COLO668 (cell line): ENCODE measurements around the gene RBKS.

Source experiments
- DNase-seq: peaks from one replicate; lab custom pipeline; 2025; ENCODE audit not compliant: unreplicated experiment; lab: John Stamatoyannopoulos, UW

RBKS gene

DNA sequence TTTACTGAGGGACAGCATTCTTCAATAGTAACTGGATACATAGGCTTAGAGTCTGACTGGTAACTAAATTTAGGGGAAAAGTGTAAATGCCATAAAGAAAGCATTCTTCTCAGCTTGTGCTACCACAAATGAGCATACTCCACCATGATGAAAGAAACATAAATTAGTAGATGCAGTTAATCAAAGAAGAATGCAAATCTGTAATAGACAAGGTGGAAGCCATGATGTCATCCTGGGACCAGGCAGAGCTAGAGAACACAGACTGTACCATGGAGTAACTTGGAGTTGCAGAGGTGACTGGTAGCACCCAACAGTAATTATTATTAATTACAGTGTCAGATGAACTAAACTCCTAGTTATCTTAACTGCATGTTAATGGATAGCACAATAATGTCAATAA is 51.7 kb downstream of the RBKS start:
- DNase-seq = no peak

DNA sequence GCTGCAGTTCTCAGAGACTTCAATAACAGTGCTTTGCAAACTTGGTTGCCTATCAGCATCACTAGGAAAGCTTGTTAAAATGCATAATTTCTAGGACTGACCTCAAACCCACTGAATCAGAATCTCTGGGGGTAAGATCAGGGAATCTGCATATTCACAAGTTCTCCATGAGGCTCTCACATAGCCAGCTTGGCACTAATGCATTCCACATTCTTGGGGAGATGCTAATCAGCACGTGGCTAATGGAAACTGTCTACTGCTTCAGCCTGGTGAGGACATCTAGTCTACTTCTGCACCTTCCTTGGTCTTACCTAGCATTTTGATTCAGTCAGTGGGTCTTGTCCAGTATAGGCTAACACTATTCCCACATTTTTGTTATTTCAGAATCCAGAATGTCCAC is 56.3 kb downstream of the RBKS start:
- DNase-seq = no peak

DNA sequence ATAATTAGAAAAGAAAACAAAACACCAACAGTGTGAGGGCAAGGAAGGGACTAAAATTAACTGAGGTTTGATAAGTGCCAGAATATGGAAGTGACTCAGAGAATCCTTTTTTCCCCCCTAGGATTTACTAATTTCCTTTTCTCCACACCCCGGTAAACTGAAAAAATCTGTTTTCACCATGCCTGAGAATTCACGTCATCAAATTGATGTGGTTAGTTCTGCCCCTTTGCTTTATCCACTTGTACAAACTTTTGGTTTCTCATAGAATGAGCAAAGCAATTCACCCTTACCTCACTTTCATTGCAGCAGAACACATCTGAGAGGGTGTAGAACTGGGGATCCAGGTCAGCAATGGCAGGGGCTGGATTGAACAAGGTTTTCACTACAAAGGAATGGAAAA is 57.8 kb downstream of the RBKS start:
- no peak for DNase-seq

DNA sequence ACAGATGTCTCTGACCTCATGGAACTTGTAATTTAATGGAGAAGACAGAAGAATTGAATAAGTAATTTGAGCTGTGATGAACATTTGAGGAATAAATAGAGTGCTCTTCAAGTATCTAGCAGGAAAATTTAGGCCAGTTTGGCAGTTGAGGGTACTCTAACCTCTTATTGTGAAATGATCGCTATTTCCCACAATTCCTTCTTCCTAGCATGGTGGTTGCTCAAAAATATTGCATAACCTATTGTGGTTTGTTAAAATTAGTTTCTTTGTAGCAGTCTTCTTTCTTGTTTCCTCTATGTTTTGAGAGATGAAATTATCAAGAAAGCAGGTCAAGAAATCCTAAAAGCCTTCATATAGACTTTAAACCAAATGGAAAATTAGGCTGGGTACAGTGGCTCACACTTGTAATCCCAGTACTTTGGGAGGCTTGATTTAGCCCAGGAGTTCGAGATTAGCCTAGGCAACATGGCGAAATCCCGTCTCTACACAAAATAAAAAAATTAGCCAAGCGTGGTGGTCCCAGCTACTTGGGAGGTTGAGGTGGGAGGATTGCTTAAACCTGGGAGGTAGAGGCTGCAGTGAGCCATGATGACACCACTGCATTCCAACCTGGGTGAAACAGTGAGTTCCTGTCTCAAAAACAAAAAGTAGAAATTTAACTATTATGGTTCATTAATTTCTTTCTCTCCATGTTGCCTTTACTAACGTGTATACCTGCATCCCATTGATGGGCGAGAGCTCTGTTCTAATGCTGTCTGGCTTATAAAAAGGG is 58.7 kb downstream of the RBKS start:
- no peak for DNase-seq

DNA sequence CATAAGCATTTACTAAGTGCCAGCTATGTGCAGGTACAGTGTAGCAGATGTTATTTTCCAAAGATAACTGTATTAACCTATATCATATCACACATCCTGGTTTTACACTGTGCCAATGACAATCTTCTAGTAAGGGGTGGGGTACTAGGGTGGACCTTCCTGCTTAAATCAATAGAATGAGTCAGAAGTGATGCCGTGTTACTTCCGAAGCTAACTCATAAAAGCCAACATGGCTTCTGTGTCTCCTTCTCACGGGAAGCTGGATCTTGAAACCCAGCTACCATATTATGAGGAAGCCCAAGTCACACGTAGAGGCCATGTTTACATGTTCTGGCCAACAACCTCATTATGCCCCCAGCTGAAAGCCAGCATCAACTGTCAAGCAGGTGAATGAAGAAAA is 59.5 kb downstream of the RBKS start:
- no peak for DNase-seq

DNA sequence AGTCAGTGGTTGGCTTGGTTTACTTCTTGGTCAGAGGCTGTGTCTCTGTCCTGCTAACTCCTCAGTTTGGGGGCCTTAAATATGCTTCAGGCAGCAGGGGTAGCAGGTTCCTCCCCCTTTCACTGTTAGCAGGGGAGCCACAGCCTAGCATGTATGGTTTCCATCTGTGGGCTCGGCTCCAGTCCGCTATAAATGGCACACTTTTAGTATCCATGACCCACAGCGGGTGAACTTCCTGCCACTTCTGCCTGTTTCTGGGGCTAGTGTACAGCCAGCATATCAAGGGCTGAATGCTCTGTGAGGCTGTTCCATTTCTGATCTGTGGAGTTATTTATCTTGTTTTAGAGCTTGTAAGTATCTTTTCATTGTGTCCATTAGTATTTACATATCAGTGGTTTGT is 60.4 kb downstream of the RBKS start:
- no peak for DNase-seq

DNA sequence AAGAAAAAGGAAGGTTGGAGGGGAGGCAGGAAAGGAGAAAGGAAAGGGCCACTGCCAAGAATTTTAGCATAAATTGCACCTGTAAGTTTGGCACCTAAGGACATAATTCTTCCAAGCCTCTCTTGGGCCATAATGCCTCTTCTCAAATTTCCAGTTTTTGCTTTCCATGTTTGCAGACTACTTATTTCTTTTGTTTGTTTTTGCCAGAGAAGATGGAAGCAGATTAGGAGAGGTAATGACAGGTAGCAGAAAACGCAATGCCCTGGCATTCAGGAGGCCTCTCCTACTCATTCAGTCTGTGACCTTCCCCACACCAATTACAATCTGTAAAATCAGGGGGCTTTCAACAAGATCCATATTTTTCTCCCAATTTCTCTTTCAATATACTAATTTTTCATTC is 61.9 kb downstream of the RBKS start:
- no peak for DNase-seq

DNA sequence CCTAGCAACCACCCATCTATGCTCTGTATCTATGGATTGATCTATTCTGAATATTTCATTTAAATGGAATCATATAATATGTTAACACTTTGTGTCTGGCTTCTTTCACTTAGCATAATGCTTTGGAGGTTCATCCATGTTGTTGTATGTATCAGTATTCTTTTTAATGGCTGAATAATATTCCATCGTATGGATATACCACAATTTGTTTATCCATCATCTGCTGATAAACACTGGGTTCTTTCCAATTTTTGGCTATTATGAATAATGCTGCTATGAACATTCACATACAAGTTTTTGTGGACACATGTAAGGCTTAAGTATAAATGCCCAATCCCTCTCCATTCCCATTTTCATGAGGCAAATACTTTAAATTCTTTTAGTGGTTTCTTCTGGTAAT is 65.8 kb downstream of the RBKS start:
- no peak for DNase-seq

DNA sequence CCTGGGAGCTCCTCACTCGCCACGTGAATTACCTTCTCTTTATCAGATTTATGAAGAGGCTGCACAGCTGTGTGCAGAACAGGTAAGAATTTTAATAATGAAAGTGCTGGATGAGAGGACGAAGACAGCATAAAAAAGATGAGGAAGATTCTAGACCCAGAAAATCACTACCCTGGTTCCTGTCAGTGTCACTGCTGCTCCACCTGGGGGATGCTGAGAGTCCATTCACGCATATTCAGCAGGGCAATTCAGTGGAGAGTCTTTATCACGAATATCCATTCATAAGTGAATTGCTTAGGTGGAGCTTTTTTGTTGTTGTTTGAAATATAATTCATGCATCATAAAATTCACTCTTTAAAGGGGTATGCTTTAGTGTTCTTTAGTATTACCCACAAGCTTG is 66.6 kb downstream of the RBKS start:
- no peak for DNase-seq

DNA sequence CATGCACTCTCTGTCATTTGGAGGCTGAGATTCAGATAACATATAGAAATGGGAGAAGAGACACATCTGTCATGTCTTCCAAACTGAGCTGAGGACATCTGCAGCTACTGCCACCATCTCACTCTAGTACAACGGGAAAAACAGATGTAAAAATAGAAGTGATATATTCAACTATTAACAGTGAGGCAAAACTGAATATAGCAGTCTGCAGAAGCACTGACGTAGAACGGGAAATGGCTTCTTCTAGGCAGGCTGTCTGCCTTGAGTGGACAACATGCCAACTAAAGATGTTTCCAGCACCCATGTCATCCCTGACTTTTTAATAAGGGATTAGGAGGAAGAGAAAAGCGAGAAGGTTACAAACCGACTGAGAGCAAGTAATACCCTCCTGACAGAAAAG is 67.1 kb downstream of the RBKS start:
- DNase-seq = no peak

DNA sequence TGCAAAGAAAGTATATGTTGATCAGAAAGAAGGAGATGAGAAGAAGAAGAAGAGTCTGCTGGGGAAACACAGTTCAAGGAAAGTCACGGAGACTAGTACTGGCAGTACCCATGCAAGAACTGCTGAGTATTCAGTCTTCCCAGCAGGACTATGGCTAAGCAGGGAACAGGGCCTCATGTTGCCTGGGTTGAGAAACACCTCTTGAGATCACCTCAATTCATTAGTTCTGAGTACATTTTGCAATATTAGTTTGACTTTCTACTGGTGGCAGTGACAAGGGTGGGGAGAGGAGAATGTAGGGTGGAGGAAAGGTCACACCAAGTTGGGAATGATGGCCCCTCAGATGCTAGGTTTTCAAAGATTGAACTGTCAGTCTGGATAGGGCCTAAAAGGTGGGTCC is 68.1 kb downstream of the RBKS start:
- DNase-seq = no peak

DNA sequence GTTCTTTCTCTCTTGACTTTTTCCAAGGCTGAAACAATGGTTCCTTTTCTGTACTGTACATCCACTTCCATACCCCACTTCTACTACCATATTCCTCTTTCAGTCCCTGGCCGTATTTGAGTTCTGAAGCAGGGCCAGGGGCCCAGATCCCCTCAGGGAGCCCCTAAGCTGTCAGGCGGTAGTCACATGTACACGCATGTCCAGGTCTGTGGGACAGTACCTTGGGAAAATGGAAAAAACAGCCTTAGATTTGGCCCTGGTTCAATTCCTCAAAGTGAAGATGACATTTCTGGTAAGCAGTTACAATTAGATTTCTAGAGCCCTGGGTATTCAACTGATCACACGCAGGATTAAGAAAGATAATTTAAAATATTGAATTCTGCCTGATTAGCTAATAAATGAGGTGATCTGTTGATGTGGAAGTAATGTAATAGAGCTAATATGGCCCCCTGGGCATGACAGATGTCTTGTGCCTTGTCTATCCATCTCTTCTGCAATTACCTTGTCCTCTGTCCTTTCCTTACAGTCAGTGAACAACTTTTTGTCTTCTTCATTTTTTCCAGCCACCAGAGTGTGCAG is 74.2 kb downstream of the RBKS start:
- no peak for DNase-seq

DNA sequence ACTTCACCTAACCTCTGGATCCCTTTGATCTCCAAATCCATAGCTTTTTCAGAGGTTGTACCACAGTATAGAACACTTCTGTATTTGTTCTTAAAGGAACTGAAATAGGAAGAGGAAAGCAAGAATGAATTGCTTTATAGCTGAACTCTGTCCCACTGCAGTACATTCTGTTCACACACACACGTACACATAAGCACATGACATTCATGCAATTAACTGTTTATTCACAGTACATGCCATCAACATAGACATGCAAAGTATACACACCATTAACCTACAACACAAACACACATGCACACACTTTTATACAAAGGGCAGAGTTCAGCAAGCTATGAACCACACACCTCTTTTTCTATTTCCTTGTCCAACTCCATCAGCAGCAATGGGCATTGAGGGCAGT is 75.4 kb downstream of the RBKS start:
- DNase-seq = no peak

DNA sequence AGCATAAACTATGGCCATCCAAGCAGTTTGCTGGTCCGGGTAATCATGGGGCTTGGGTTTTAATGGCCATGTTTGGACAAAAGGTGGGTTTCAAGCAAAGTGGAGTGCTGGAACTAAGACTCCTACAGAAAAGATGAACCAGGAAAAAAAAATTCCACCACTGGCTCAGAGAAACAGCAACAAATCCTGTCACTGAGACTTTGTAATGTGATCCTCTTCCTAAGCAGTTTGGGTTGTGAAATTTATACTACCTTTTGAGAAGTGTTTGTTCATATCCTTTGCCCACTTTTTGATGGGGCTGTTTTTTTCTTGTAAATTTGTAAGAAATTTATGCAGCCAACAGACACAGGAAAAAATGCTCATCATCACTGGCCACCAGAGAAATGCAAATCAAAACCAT is 78.4 kb downstream of the RBKS start:
- no peak for DNase-seq

DNA sequence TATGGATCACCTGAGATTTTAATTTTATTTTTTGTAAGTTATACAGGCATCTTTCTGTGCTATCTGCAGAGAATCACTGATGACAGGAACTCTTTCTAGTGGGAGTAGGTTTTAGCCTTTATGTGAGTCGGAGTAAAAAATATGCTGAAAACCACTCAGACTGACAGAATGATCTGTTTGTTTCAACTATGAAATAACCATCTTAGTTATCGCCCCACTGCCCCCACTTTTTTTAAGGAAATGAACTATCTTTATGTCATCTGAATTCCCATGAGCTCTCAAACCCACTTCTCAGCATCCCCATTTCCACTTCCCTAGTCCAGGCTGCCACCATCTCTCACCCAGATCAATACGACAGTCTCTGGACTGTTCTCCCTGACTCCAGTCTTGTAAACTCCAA is 79.7 kb downstream of the RBKS start:
- no peak for DNase-seq

DNA sequence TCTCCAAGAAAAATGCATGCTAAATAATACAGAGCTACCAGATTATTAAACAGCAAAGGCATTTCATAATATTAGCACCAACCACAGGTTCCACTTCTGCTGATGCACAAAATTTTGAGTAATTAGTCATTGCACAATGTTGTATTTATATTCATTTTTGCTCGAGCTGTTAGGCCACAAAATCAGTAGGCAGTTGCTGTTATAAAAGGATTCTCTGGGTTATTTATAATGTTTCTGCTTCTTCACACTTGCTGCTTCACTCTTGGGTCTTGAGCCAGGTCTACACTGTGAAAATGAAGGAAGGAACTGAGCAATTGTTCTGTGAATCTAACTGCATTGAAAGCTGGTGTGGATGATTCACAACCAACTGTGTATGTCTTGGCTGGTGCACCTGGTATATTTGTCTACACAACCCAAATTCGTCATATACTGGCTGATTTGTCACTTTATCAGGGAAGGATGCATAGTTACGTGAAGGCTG is 80.4 kb downstream of the RBKS start:
- DNase-seq = no peak

DNA sequence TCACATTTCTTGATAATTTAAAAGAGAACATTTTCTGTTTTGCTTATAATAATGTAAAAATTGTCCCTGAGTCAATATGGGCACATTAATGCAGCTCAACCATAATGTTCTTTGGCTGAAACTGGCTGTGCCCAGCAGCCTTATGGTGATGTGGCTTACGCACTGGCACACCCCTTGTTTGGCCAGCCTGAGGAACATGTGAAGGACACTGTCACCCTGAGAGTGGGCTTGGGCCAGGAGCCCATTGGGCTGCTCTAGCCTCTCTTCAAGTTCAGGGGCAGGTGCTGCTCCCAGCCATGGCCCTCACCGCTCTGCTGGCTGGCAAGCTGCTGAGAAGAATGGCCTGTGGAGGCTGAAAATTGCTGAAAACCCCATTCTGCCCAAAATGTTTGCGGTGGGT is 81.2 kb downstream of the RBKS start:
- DNase-seq = no peak

DNA sequence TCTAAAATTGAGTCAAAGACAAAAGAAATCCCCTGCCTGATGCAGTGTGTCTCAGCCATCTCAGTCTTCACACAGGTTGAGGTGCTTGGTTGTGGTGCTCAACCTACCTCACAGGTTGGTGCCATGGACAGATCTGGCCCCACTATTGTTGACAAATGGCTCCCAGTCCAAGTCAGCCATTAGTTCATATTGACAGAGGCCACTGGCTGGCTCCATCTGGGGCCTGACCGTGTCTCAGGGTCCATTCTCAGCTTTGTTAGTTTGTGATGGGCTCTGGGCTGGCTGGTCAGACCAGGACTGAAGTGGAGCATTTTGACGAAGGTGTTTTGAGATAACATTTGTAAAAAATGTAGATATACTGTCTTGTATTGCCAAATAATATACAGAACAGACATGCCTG is 81.8 kb downstream of the RBKS start:
- DNase-seq = no peak

DNA sequence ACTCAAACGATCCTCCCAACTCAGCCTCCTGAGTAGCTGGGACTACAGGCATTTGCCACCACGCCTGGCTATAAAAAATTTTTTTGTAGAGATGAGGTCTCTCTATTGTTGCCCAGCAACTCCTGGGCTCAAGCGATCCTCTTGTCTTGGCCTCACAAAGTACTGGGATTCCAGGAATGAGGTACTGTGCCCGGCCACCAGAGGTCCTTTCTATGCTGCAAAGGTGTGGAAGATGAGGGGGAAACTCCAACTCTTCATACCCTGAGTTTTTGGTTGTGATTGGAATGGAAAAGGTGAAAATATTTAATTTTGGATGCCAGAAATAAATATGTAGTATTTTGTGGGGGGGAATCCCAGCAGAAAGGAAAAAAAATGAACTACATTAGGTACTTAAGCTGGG is 82.7 kb downstream of the RBKS start:
- DNase-seq = peak; percentile 11

DNA sequence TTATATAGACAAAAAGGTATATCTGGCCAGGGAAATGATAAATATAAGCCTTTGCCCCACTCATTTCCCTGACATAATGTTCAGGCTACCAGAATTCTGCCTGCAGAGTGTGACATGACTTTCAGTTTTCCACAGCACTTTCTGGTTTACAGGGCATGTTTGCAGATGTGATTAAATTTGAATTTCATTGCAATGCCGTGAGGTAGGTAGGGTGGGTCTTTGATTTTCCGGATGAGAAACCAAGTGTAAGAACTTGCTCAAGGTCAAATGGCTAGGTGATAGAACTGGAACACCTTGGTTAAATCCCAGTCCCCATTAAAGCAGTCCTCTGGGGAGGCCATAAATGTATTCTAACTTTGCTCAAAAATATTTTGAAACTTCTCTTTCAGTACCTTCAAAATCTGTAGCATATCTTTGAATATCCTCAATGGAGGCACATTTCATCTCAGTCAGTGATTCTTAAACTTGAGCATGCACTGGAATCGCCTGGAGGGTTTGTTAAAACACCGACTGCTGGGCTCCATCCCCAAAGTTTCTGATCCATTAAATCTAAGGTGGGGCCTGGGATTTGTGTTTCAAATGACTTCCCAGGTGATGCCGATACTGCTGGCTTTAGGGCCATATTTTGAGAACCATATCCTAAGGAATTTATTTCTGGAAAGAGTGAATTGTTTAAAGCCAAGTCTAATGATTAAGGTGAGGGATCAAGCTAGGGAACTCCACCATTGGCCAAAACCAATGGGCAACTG is 83.7 kb downstream of the RBKS start:
- DNase-seq = no peak

DNA sequence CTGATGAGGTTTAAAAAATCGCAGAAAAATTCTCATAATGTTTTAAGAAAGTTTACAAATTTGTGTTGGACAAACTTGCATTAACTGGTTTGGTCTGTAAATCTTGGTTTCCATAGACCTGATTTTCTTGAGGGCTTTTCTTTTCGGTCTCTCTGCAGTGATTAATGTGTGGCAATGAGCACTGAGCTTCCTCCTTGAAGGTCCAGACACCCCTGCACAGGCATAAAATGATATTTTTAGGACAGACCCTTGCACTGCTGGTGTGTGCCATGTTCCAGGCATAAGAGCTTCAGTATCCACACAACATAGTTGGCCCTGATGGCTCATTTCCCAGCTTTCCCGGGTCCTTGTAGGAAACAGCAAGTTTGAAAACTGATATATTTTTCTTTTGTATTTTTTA is 85.0 kb downstream of the RBKS start:
- no peak for DNase-seq

DNA sequence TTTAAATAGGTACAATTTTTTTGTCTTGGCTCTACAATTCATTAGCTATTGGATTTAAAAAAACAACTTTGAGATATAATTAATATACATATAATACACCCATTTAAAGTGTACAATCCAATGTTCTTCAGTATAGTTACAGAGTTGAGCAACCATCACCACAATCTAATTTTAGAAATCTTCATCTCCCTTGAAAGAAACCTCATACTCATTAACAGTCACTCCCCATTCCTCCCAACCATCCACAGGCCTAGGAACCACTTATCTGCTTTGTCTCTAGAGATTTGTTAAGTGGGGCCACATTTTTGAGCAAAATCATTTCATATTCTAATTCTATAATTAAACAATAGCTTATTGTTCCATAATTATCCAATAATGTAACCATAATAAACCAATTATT is 86.0 kb downstream of the RBKS start:
- no peak for DNase-seq
